GM19324 (cell line): ENCODE results near the gene ATP13A3.

Source experiments
- ATAC-seq: cut with Tn5 transposase; IDR thresholded peaks from one replicate; pipeline ENCODE4 v1.9.1; 2021; ENCODE audit warnings: mild to moderate bottlenecking, moderate library complexity; ENCODE audit not compliant: unreplicated experiment, low FRiP score

Gene ATP13A3

GRCh38 chr3:194397757-194398312 is 89.0 kb downstream of the ATP13A3 start:
- ATAC-seq: no peak

- no peak for ATAC-seq
Measured at GRCh38 chr3:194396859-194397756, 89.7 kb downstream of the ATP13A3 start.

- ATAC-seq: no peak
Measured at GRCh38 chr3:194396539-194396858, 90.3 kb downstream of the ATP13A3 start.

- no peak for ATAC-seq
Measured at GRCh38 chr3:194395778-194396538, 90.8 kb downstream of the ATP13A3 start.

GRCh38 chr3:194395212-194395611 is 91.6 kb downstream of the ATP13A3 start:
- ATAC-seq: no peak

GRCh38 chr3:194392576-194392975 is 94.2 kb downstream of the ATP13A3 start:
- no peak for ATAC-seq

- no peak for ATAC-seq
Measured at GRCh38 chr3:194390835-194391234, 96.0 kb downstream of the ATP13A3 start.

- ATAC-seq: no peak
Measured at GRCh38 chr3:194389269-194389668, 97.5 kb downstream of the ATP13A3 start.

- ATAC-seq: no peak
Measured at GRCh38 chr3:194387926-194388418, 98.8 kb downstream of the ATP13A3 start.

- ATAC-seq: no peak
Measured at GRCh38 chr3:194387276-194387675, 99.5 kb downstream of the ATP13A3 start.

GRCh38 chr3:194386648-194387047 is 100.2 kb downstream of the ATP13A3 start:
- ATAC-seq: no peak

GRCh38 chr3:194386066-194386465 is 100.7 kb downstream of the ATP13A3 start:
- no peak for ATAC-seq

- no peak for ATAC-seq
Measured at GRCh38 chr3:194384569-194385001, 102.2 kb downstream of the ATP13A3 start.

GRCh38 chr3:194384156-194384555 is 102.6 kb downstream of the ATP13A3 start:
- ATAC-seq: no peak

GRCh38 chr3:194383276-194383940 is 103.4 kb downstream of the ATP13A3 start:
- no peak for ATAC-seq

- ATAC-seq: no peak
Measured at GRCh38 chr3:194382892-194383223, 103.9 kb downstream of the ATP13A3 start.

- no peak for ATAC-seq
Measured at GRCh38 chr3:194382196-194382891, 104.5 kb downstream of the ATP13A3 start.

- ATAC-seq: no peak
Measured at GRCh38 chr3:194381460-194381875, 105.3 kb downstream of the ATP13A3 start.

GRCh38 chr3:194380326-194380725 is 106.5 kb downstream of the ATP13A3 start:
- ATAC-seq: no peak

- ATAC-seq: no peak
Measured at GRCh38 chr3:194379651-194380050, 107.2 kb downstream of the ATP13A3 start.
